Erythroblast (primary cell): Measurements from ENCODE around the gene EXOC2.

ENCODE experiments used
- GATA1 ChIP-seq: IDR thresholded peaks from 2 replicates; pipeline ENCODE4 v1.6.1; 2011; ENCODE audit warnings: low read depth, mild to moderate bottlenecking, control low read depth, low read length, moderate library complexity
- POLR2A ChIP-seq: IDR thresholded peaks from 2 replicates; pipeline ENCODE4 v1.6.1; 2011; ENCODE audit warnings: mild to moderate bottlenecking, low read length

DNA sequence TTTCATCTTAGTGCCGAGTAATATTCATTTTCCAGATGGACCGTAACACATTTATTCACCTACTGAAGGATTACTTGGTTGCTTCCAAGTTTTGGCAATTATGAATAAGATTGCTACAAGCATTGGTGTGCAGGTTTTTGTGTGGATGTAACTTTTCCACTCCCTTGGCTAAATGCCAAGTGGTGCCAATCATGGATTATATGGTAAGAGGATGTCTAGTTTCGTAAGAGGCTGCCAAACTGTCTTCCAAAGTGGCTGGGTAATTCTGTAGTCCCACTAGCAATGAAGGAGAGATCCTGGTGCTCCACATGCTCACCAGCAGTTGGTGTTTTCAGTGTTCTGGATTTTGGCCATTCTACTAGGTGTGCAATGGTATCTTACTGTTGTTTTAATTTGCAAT lies 184.3 kb downstream of the EXOC2 start:
- TF ChIP-seq POLR2A (no peak), GATA1 (no peak)
